HT-29 (cell line): ENCODE results near the gene ZNFX1. TPM values are rescaled to one million over a fixed set of nuclear protein-coding genes. Genes with fewer than 3 reads are reported as not detected.

Experiments used
- DNase-seq: peaks from one replicate; pipeline ENCODE4 v3.0.0-alpha.2; 2015; ENCODE audit warnings: low spot score
- total RNA-seq: library from RNA; depleted of rRNA; stranded (reverse); fragments of >200 nt; shearing (Covaris generic); gene quantifications from 2 replicates; pipeline ENCODE4 v1.2.3, GENCODE V29; 2014

The ZNFX1 gene
- total RNA-seq, 1 experiment from 2014 or later, result 30.5 TPM

- no peak for DNase-seq
These were observed 14.2 kb upstream of the ZNFX1 start for GRCh38 chr20:49292010-49292409.

- DNase-seq, result no peak
These were observed 13.3 kb upstream of the ZNFX1 start for GRCh38 chr20:49291200-49291599.

GRCh38 chr20:49290608-49291191 lies 12.8 kb upstream of the ZNFX1 start:
- DNase-seq, result peak; percentile 62

GRCh38 chr20:49288784-49289696 lies 11.2 kb upstream of the ZNFX1 start:
- peak; percentile 99 for DNase-seq

GRCh38 chr20:49288250-49288751 lies 10.4 kb upstream of the ZNFX1 start:
- DNase-seq, result peak; percentile 63

- DNase-seq, result no peak
These were observed 9.8 kb upstream of the ZNFX1 start for GRCh38 chr20:49287555-49288249.

GRCh38 chr20:49286689-49287551 lies 9.1 kb upstream of the ZNFX1 start:
- DNase-seq, result peak; percentile 97

- DNase-seq, result no peak
These were observed 8.1 kb upstream of the ZNFX1 start for GRCh38 chr20:49285813-49286494.

- DNase-seq, result peak; percentile 39
These were observed 7.4 kb upstream of the ZNFX1 start for GRCh38 chr20:49285233-49285668.

GRCh38 chr20:49284818-49285217 lies 7.0 kb upstream of the ZNFX1 start:
- peak; percentile 34 for DNase-seq

- peak; percentile 59 for DNase-seq
These were observed 6.1 kb upstream of the ZNFX1 start for GRCh38 chr20:49283703-49284625.

- DNase-seq, result peak; percentile 34
These were observed 5.4 kb upstream of the ZNFX1 start for GRCh38 chr20:49283176-49283702.

GRCh38 chr20:49282584-49283171 lies 4.8 kb upstream of the ZNFX1 start:
- peak; percentile 26 for DNase-seq

- DNase-seq, result peak; percentile 19
These were observed 4.1 kb upstream of the ZNFX1 start for GRCh38 chr20:49281913-49282467.

- peak; percentile 90 for DNase-seq
These were observed 3.4 kb upstream of the ZNFX1 start for GRCh38 chr20:49281059-49281912.

GRCh38 chr20:49280463-49281058 lies 2.7 kb upstream of the ZNFX1 start:
- no peak for DNase-seq
